Left lung (tissue), 10 donors: ENCODE results near the gene RAB3GAP1. TPM values are rescaled to one million over a fixed set of nuclear protein-coding genes. Genes with fewer than 3 reads are reported as not detected.

Experiments
- ATAC-seq: fragments of 200-7000 bp; cut with Tn5 transposase; one replicate; pipeline ENCODE4 v1.9.1; 2020; ENCODE audit warnings: moderate library complexity
- DNase-seq, 4 donors: peaks; one replicate each; pipeline ENCODE4 v3.0.0-alpha.2; 2013 to 2020
- H3K27ac ChIP-seq, 2 donors: fragments of 200-600 bp; sonication (generic) in 1 of 2; one replicate each; pipeline versions ENCODE4 v1.5.0 to v1.8.0; 2020 to 2021
- H3K27me3 ChIP-seq, 2 donors: fragments of 200-600 bp; sonication (generic) in 1 of 2; one replicate each; pipeline versions ENCODE4 v1.5.0 to v1.8.0; 2020 to 2021
- H3K36me3 ChIP-seq, 2 donors: fragments of 200-600 bp; sonication (generic) in 1 of 2; one replicate each; pipeline versions ENCODE4 v1.5.0 to v1.8.0; 2020 to 2021
- H3K4me1 ChIP-seq, 2 donors: fragments of 200-600 bp; one replicate each; pipeline ENCODE4 v1.8.0; 2021
- H3K4me3 ChIP-seq, 2 donors: fragments of 200-600 bp; sonication (generic) in 1 of 2; one replicate each; pipeline versions ENCODE4 v1.5.0 to v1.8.0; 2020 to 2021; ENCODE audit warnings: mild to moderate bottlenecking in 1 of 2
- H3K9me3 ChIP-seq, 2 donors: fragments of 200-600 bp; sonication (generic) in 1 of 2; one replicate each; pipeline versions ENCODE4 v1.5.0 to v1.8.0; 2020 to 2021
- CTCF ChIP-seq, 2 donors: fragments of 200-600 bp; sonication (generic) in 1 of 2; IDR thresholded peaks; one replicate each; pipeline versions ENCODE4 v1.5.0 to v1.8.0; 2021; ENCODE audit warnings: antibody characterized with exemption in 2 of 2
- intact Hi-C, 2 donors: fragments of 100-400 bp; cut with DNase I; formaldehyde crosslinking; loops; one replicate each; pipeline versions ENCODE4 v1.11.2 to v1.14.2; 2022
- polyA plus RNA-seq, 6 donors: library from polyadenylated mRNA; unstranded; fragments of 120-200 nt; gene quantifications; one replicate each; pipeline ENCODE4 v1.2.1, GENCODE V29; 2013; ENCODE audit not compliant: insufficient read length in 6 of 6
- total RNA-seq, 2 donors: library from RNA; stranded (reverse); fragmentation: NEBNext Ultra II Directional; extraction: Animal tissue kit (Norgen Biotek cat#: 25700); gene quantifications; one replicate each; pipeline ENCODE4 v1.2.1, GENCODE V29; 2021
- donor health status: DM: no; HTN: yes; CAD: no.
- donor health status: DM: no; HTN: no; CAD: no.

RAB3GAP1 gene
- total and polyA plus RNA-seq, 8 donors = 40.2 to 68.1 (median 59.7) TPM

- Histone ChIP-seq H3K27ac (no peak overlapping the region), H3K27me3 (no peaks in the 10 kb centered on the region), H3K36me3 (no peaks in the 10 kb centered on the region), H3K9me3 (peaks cover 0 to 25% of the 10 kb centered on the region in 2 donors), H3K4me1 (no peaks in the 10 kb centered on the region), H3K4me3 (no peak overlapping the region)
- DNase-seq = no peak
- TF ChIP-seq CTCF (IDR thresholded peaks at IDR 0.05) = no peak
- intact Hi-C loops = no loop called here
- ATAC-seq = no peak
Observed at GRCh38 chr2:135187270-135187669, 135.2 kb downstream of the RAB3GAP1 start.

- ATAC-seq (no peak), DNase-seq (no peak)
- intact Hi-C loops = no loop called here
- Histone ChIP-seq H3K27me3 (no peaks in the 10 kb centered on the region), H3K27ac (no peak overlapping the region), H3K4me3 (no peak overlapping the region), H3K36me3 (no peaks in the 10 kb centered on the region), H3K9me3 (peaks cover 0 to 26% of the 10 kb centered on the region in 2 donors), H3K4me1 (no peaks in the 10 kb centered on the region)
- no peak for TF ChIP-seq CTCF (IDR thresholded peaks at IDR 0.05)
Observed at GRCh38 chr2:135189148-135189547, 137.1 kb downstream of the RAB3GAP1 start.

- no peaks in the 10 kb centered on the region for H3K36me3 ChIP-seq
- TF ChIP-seq CTCF (IDR thresholded peaks at IDR 0.05) = no peak
- no peak overlapping the region for H3K27ac ChIP-seq
- no peak overlapping the region for H3K4me3 ChIP-seq
- H3K9me3 ChIP-seq = peaks cover 0 to 29% of the 10 kb centered on the region in 2 donors
- no peaks in the 10 kb centered on the region for H3K27me3 ChIP-seq
- DNase-seq = no peak
- no peak for ATAC-seq
- no peaks in the 10 kb centered on the region for H3K4me1 ChIP-seq
- intact Hi-C loops = no loop called here
Observed at GRCh38 chr2:135190799-135191198, 138.7 kb downstream of the RAB3GAP1 start.

GRCh38 chr2:135198481-135198880 is 146.4 kb downstream of the RAB3GAP1 start:
- H3K9me3 ChIP-seq = peaks cover 0 to 3% of the 10 kb centered on the region in 2 donors
- H3K4me1 ChIP-seq = no peaks in the 10 kb centered on the region
- H3K4me3 ChIP-seq = no peak overlapping the region
- DNase-seq = no peak
- no peaks in the 10 kb centered on the region for H3K36me3 ChIP-seq
- H3K27me3 ChIP-seq = no peaks in the 10 kb centered on the region
- no peak overlapping the region for H3K27ac ChIP-seq
- intact Hi-C loops = no loop called here
- no peak for TF ChIP-seq CTCF (IDR thresholded peaks at IDR 0.05)
- no peak for ATAC-seq

- DNase-seq (peak in 1 of 4 donors; percentile 26), ATAC-seq (no peak)
- Histone ChIP-seq H3K9me3 (no peaks in the 10 kb centered on the region), H3K36me3 (no peaks in the 10 kb centered on the region), H3K27me3 (no peaks in the 10 kb centered on the region), H3K27ac (no peak overlapping the region), H3K4me3 (no peak overlapping the region), H3K4me1 (no peaks in the 10 kb centered on the region)
- intact Hi-C loops = no loop called here
- no peak for TF ChIP-seq CTCF (IDR thresholded peaks at IDR 0.05)
Observed at GRCh38 chr2:135202751-135203150, 150.7 kb downstream of the RAB3GAP1 start.
